Measurements from ENCODE around the gene TEX38. TPM values are rescaled to one million over a fixed set of nuclear protein-coding genes. Genes with fewer than 3 reads are reported as not detected.

The TEX38 gene
- total RNA-seq, 1 experiment from 2014 or later, result 0.47 TPM

DNA sequence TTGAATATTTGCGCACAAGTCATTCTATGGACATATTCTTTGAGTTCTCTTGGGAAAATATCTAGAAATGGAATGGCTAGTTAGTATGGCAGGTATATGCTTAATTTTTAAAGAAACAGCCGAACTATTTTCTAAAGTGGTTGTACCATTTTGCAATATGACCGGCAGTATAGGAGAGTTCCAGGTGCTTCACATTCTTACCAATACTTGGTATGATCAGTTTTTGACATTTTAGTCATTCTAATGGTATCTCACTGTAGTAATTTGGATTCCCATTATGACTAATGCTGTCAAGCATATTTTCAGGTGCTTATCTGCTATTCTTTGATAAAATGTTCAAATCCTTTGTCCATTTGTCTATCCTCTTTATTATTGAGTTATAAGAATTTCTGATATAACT, 24.0 kb upstream of the TEX38 start:
- peaks cover 0 to 6% of the 10 kb centered on the region in 2 experiments; a peak in 2 of 4 replicates for H3K4me1 ChIP-seq (ENCODE audit: control insufficient read depth in 1 of 2, insufficient read depth in 2 of 2, low read length in 2 of 2)
- H3K27me3 ChIP-seq (ENCODE audit: insufficient read depth, low read length), result no peaks in the 10 kb centered on the region
- no peaks in the 10 kb centered on the region for H4K20me1 ChIP-seq (ENCODE audit: insufficient read depth)
- H3K79me2 ChIP-seq (ENCODE audit: insufficient read depth, low read length), result no peaks in the 10 kb centered on the region
- DNase-seq (ENCODE audit: low read depth, low spot score) (no peak), ATAC-seq (no peak)
- intact Hi-C loops (cut with micrococcal nuclease), result no loop called here
- TF ChIP-seq, protein P1, sequence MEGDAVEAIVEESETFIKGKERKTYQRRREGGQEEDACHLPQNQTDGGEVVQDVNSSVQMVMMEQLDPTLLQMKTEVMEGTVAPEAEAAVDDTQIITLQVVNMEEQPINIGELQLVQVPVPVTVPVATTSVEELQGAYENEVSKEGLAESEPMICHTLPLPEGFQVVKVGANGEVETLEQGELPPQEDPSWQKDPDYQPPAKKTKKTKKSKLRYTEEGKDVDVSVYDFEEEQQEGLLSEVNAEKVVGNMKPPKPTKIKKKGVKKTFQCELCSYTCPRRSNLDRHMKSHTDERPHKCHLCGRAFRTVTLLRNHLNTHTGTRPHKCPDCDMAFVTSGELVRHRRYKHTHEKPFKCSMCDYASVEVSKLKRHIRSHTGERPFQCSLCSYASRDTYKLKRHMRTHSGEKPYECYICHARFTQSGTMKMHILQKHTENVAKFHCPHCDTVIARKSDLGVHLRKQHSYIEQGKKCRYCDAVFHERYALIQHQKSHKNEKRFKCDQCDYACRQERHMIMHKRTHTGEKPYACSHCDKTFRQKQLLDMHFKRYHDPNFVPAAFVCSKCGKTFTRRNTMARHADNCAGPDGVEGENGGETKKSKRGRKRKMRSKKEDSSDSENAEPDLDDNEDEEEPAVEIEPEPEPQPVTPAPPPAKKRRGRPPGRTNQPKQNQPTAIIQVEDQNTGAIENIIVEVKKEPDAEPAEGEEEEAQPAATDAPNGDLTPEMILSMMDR (IDR thresholded peaks at IDR 0.05 in 2 of 3, conservative IDR thresholded peaks at IDR 0.05 in 1 of 3; ENCODE audit: borderline replicate concordance in 1 of 3, insufficient read depth in 1 of 3, low read depth in 2 of 3, low read length in 2 of 3), result no peak
- no peak for TF ChIP-seq EZH2phosphoT487 (IDR thresholded peaks at IDR 0.05; ENCODE audit: borderline replicate concordance)
- TF ChIP-seq POLR2AphosphoS5 (IDR thresholded peaks at IDR 0.05; ENCODE audit: low read depth, low read length), result no peak
- TF ChIP-seq TCF7L2 (IDR thresholded peaks at IDR 0.05; ENCODE audit: borderline replicate concordance, extremely low read depth, insufficient read depth, insufficient read length), result no peak
- no peak for TF ChIP-seq SIN3A (IDR thresholded peaks at IDR 0.05; ENCODE audit: low read depth)
- TF ChIP-seq, protein P2, sequence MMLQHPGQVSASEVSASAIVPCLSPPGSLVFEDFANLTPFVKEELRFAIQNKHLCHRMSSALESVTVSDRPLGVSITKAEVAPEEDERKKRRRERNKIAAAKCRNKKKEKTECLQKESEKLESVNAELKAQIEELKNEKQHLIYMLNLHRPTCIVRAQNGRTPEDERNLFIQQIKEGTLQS (IDR thresholded peaks at IDR 0.05), result no peak
- TF ChIP-seq FOSL1 (IDR thresholded peaks at IDR 0.05; ENCODE audit: low read depth), result no peak
- TF ChIP-seq, protein P3, sequence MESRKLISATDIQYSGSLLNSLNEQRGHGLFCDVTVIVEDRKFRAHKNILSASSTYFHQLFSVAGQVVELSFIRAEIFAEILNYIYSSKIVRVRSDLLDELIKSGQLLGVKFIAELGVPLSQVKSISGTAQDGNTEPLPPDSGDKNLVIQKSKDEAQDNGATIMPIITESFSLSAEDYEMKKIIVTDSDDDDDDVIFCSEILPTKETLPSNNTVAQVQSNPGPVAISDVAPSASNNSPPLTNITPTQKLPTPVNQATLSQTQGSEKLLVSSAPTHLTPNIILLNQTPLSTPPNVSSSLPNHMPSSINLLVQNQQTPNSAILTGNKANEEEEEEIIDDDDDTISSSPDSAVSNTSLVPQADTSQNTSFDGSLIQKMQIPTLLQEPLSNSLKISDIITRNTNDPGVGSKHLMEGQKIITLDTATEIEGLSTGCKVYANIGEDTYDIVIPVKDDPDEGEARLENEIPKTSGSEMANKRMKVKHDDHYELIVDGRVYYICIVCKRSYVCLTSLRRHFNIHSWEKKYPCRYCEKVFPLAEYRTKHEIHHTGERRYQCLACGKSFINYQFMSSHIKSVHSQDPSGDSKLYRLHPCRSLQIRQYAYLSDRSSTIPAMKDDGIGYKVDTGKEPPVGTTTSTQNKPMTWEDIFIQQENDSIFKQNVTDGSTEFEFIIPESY (IDR thresholded peaks at IDR 0.05; ENCODE audit: extremely low read depth, insufficient replicate concordance, low read length), result no peak
- no peak for TF ChIP-seq EZH2 (IDR thresholded peaks at IDR 0.05)
- TF ChIP-seq ELF1 (IDR thresholded peaks at IDR 0.05; ENCODE audit: borderline replicate concordance, low read depth), result no peak
- TF ChIP-seq EGR1 (IDR thresholded peaks at IDR 0.05; ENCODE audit: low read depth), result no peak
- TF ChIP-seq SRF (IDR thresholded peaks at IDR 0.05; ENCODE audit: low read depth), result no peak
- no peak for TF ChIP-seq RAD21 (IDR thresholded peaks at IDR 0.05; ENCODE audit: low read depth)
- TF ChIP-seq YY1 (IDR thresholded peaks at IDR 0.05; ENCODE audit: extremely low read depth, insufficient replicate concordance, low read depth, low read length), result no peak
- peaks cover 3 to 22% of the 10 kb centered on the region in 2 experiments; a peak in 3 of 4 replicates for H3K36me3 ChIP-seq (ENCODE audit: control insufficient read depth in 1 of 2, insufficient read depth in 2 of 2, low read length in 2 of 2)
- ChIA-PET CTCF (no interaction called here), RAD21 (ENCODE audit: low non-redundant PET in 1 of 2, low total read pairs in 2 of 2, uncharacterized antibody in 2 of 2, unreplicated experiment in 2 of 2) (no interaction called here), POLR2A (no interaction called here)
- no peaks in the 10 kb centered on the region for H3K9me2 ChIP-seq (ENCODE audit: insufficient read depth)
- no peak overlapping the region for H3K4me2 ChIP-seq (ENCODE audit: low read length)
- H3K4me3 ChIP-seq (replicated peaks in 1 of 2; ENCODE audit: low read depth in 1 of 2, low read length in 2 of 2), result no peak overlapping the region
- no TSS peak for BruUV-seq (replicated peaks)
- no peak overlapping the region for H2AFZ ChIP-seq (ENCODE audit: low read depth, low read length, poor library complexity, severe bottlenecking)
- no peak overlapping the region for H3K9ac ChIP-seq (ENCODE audit: low read length)
- no peaks in the 10 kb centered on the region for H3K9me3 ChIP-seq (ENCODE audit: control insufficient read depth in 1 of 2, insufficient read depth in 1 of 2, low read depth in 1 of 2, low read length in 2 of 2)
- no peak overlapping the region for H3K27ac ChIP-seq (ENCODE audit: low read depth, low read length)
